ENCODE data around the gene PRDM16.

PRDM16 gene

GRCh38 chr1:3289502-3289901 is 220.5 kb downstream of the PRDM16 start:
- Histone ChIP-seq H3K9ac (ENCODE audit: low read depth, low read length) (no peak overlapping the region), H3K4me1 (ENCODE audit: insufficient read depth, low read length) (peaks cover 6% of the 10 kb centered on the region; the same call in 1 of the 2 replicates), H3K36me3 (ENCODE audit: insufficient read depth, low read length) (no peaks in the 10 kb centered on the region), H3K9me3 (ENCODE audit: insufficient read depth, low read depth, low read length) (no peaks in the 10 kb centered on the region), H3K27ac (ENCODE audit: low read depth, low read length) (no peak overlapping the region), H3K27me3 (ENCODE audit: insufficient read depth, low read length) (no peaks in the 10 kb centered on the region), H3K4me3 (ENCODE audit: low read length) (no peak overlapping the region)
- 94% methylated on average over 12 of the region's 12 CpGs for WGBS

- 92% methylated on average over 17 of the region's 17 CpGs for WGBS
- Histone ChIP-seq H3K9me3 (ENCODE audit: insufficient read depth, low read depth, low read length) (no peaks in the 10 kb centered on the region), H3K9ac (ENCODE audit: low read depth, low read length) (no peak overlapping the region), H3K4me1 (ENCODE audit: insufficient read depth, low read length) (peaks cover 6% of the 10 kb centered on the region; the same call in 1 of the 2 replicates), H3K27ac (ENCODE audit: low read depth, low read length) (no peak overlapping the region), H3K27me3 (ENCODE audit: insufficient read depth, low read length) (no peaks in the 10 kb centered on the region), H3K36me3 (ENCODE audit: insufficient read depth, low read length) (no peaks in the 10 kb centered on the region), H3K4me3 (ENCODE audit: low read length) (no peak overlapping the region)
Observed at GRCh38 chr1:3290438-3290837, 221.4 kb downstream of the PRDM16 start.

- no peaks in the 10 kb centered on the region for H3K36me3 ChIP-seq (ENCODE audit: insufficient read depth, low read length)
- H3K27me3 ChIP-seq (ENCODE audit: insufficient read depth, low read length), result no peaks in the 10 kb centered on the region
- WGBS, result 93% methylated on average over 15 of the region's 15 CpGs
- no peak overlapping the region for H3K4me3 ChIP-seq (ENCODE audit: low read length)
- H3K9me3 ChIP-seq (ENCODE audit: insufficient read depth, low read depth, low read length), result no peaks in the 10 kb centered on the region
- H3K27ac ChIP-seq (ENCODE audit: low read depth, low read length), result no peak overlapping the region
- H3K9ac ChIP-seq (ENCODE audit: low read depth, low read length), result no peak overlapping the region
- H3K4me1 ChIP-seq (ENCODE audit: insufficient read depth, low read length), result peaks cover under 1% of the 10 kb centered on the region; the same call in 1 of the 2 replicates
Observed at GRCh38 chr1:3290915-3291314, 221.9 kb downstream of the PRDM16 start.

GRCh38 chr1:3292051-3292722 is 223.2 kb downstream of the PRDM16 start:
- no peaks in the 10 kb centered on the region for H3K4me1 ChIP-seq (ENCODE audit: insufficient read depth, low read length)
- no peaks in the 10 kb centered on the region for H3K9me3 ChIP-seq (ENCODE audit: insufficient read depth, low read depth, low read length)
- H3K27ac ChIP-seq (ENCODE audit: low read depth, low read length), result no peak overlapping the region
- H3K36me3 ChIP-seq (ENCODE audit: insufficient read depth, low read length), result no peaks in the 10 kb centered on the region
- 95% methylated on average over 33 of the region's 33 CpGs for WGBS
- H3K27me3 ChIP-seq (ENCODE audit: insufficient read depth, low read length), result no peaks in the 10 kb centered on the region
- no peak overlapping the region for H3K4me3 ChIP-seq (ENCODE audit: low read length)
- H3K9ac ChIP-seq (ENCODE audit: low read depth, low read length), result no peak overlapping the region

- H3K27ac ChIP-seq (ENCODE audit: low read depth, low read length), result no peak overlapping the region
- H3K27me3 ChIP-seq (ENCODE audit: insufficient read depth, low read length), result no peaks in the 10 kb centered on the region
- H3K9ac ChIP-seq (ENCODE audit: low read depth, low read length), result no peak overlapping the region
- H3K9me3 ChIP-seq (ENCODE audit: insufficient read depth, low read depth, low read length), result no peaks in the 10 kb centered on the region
- no peaks in the 10 kb centered on the region for H3K36me3 ChIP-seq (ENCODE audit: insufficient read depth, low read length)
- no peak overlapping the region for H3K4me3 ChIP-seq (ENCODE audit: low read length)
- no peaks in the 10 kb centered on the region for H3K4me1 ChIP-seq (ENCODE audit: insufficient read depth, low read length)
- WGBS, result 93% methylated on average over 26 of the region's 26 CpGs
Observed at GRCh38 chr1:3292868-3293562, 224.0 kb downstream of the PRDM16 start.

GRCh38 chr1:3293563-3294080 is 224.6 kb downstream of the PRDM16 start:
- Histone ChIP-seq H3K27ac (ENCODE audit: low read depth, low read length) (no peak overlapping the region), H3K27me3 (ENCODE audit: insufficient read depth, low read length) (no peaks in the 10 kb centered on the region), H3K36me3 (ENCODE audit: insufficient read depth, low read length) (no peaks in the 10 kb centered on the region), H3K9me3 (ENCODE audit: insufficient read depth, low read depth, low read length) (no peaks in the 10 kb centered on the region), H3K4me3 (ENCODE audit: low read length) (no peak overlapping the region), H3K9ac (ENCODE audit: low read depth, low read length) (no peak overlapping the region), H3K4me1 (ENCODE audit: insufficient read depth, low read length) (no peaks in the 10 kb centered on the region)
- 94% methylated on average over 23 of the region's 23 CpGs for WGBS

GRCh38 chr1:3294450-3294849 is 225.4 kb downstream of the PRDM16 start:
- no peaks in the 10 kb centered on the region for H3K9me3 ChIP-seq (ENCODE audit: insufficient read depth, low read depth, low read length)
- H3K4me1 ChIP-seq (ENCODE audit: insufficient read depth, low read length), result no peaks in the 10 kb centered on the region
- no peak overlapping the region for H3K9ac ChIP-seq (ENCODE audit: low read depth, low read length)
- no peak overlapping the region for H3K27ac ChIP-seq (ENCODE audit: low read depth, low read length)
- no peak overlapping the region for H3K4me3 ChIP-seq (ENCODE audit: low read length)
- 93% methylated on average over 13 of the region's 13 CpGs for WGBS
- no peaks in the 10 kb centered on the region for H3K36me3 ChIP-seq (ENCODE audit: insufficient read depth, low read length)
- no peaks in the 10 kb centered on the region for H3K27me3 ChIP-seq (ENCODE audit: insufficient read depth, low read length)

- Histone ChIP-seq H3K9ac (ENCODE audit: low read depth, low read length) (no peak overlapping the region), H3K36me3 (ENCODE audit: insufficient read depth, low read length) (no peaks in the 10 kb centered on the region), H3K27me3 (ENCODE audit: insufficient read depth, low read length) (no peaks in the 10 kb centered on the region), H3K4me1 (ENCODE audit: insufficient read depth, low read length) (no peaks in the 10 kb centered on the region), H3K9me3 (ENCODE audit: insufficient read depth, low read depth, low read length) (no peaks in the 10 kb centered on the region), H3K4me3 (ENCODE audit: low read length) (no peak overlapping the region), H3K27ac (ENCODE audit: low read depth, low read length) (no peak overlapping the region)
- WGBS, result 95% methylated on average over 10 of the region's 12 CpGs
Observed at GRCh38 chr1:3295846-3296245, 226.8 kb downstream of the PRDM16 start.

GRCh38 chr1:3296326-3296725 is 227.3 kb downstream of the PRDM16 start:
- 92% methylated on average over 11 of the region's 11 CpGs for WGBS
- H3K36me3 ChIP-seq (ENCODE audit: insufficient read depth, low read length), result no peaks in the 10 kb centered on the region

GRCh38 chr1:3296826-3297225 is 227.8 kb downstream of the PRDM16 start:
- WGBS, result 96% methylated on average over 16 of the region's 16 CpGs
- no peak overlapping the region for H3K27ac ChIP-seq (ENCODE audit: low read depth, low read length)
- no peaks in the 10 kb centered on the region for H3K9me3 ChIP-seq (ENCODE audit: insufficient read depth, low read depth, low read length)
- H3K4me3 ChIP-seq (ENCODE audit: low read length), result no peak overlapping the region
- no peaks in the 10 kb centered on the region for H3K27me3 ChIP-seq (ENCODE audit: insufficient read depth, low read length)
- H3K36me3 ChIP-seq (ENCODE audit: insufficient read depth, low read length), result no peaks in the 10 kb centered on the region
- H3K9ac ChIP-seq (ENCODE audit: low read depth, low read length), result no peak overlapping the region
- H3K4me1 ChIP-seq (ENCODE audit: insufficient read depth, low read length), result no peaks in the 10 kb centered on the region

More at GRCh38 chr1:3296326-3296725, 227.3 kb downstream of the PRDM16 start:
- Histone ChIP-seq H3K27me3 (ENCODE audit: insufficient read depth, low read length) (no peaks in the 10 kb centered on the region), H3K9ac (ENCODE audit: low read depth, low read length) (no peak overlapping the region), H3K4me3 (ENCODE audit: low read length) (no peak overlapping the region), H3K9me3 (ENCODE audit: insufficient read depth, low read depth, low read length) (no peaks in the 10 kb centered on the region), H3K4me1 (ENCODE audit: insufficient read depth, low read length) (no peaks in the 10 kb centered on the region), H3K27ac (ENCODE audit: low read depth, low read length) (no peak overlapping the region)

- no peak overlapping the region for H3K4me3 ChIP-seq (ENCODE audit: low read length)
- H3K4me1 ChIP-seq (ENCODE audit: insufficient read depth, low read length), result no peaks in the 10 kb centered on the region
- no peak overlapping the region for H3K9ac ChIP-seq (ENCODE audit: low read depth, low read length)
- no peaks in the 10 kb centered on the region for H3K9me3 ChIP-seq (ENCODE audit: insufficient read depth, low read depth, low read length)
- H3K36me3 ChIP-seq (ENCODE audit: insufficient read depth, low read length), result no peaks in the 10 kb centered on the region
- no peak overlapping the region for H3K27ac ChIP-seq (ENCODE audit: low read depth, low read length)
- no peaks in the 10 kb centered on the region for H3K27me3 ChIP-seq (ENCODE audit: insufficient read depth, low read length)
- 90% methylated on average over 7 of the region's 7 CpGs for WGBS
Observed at GRCh38 chr1:3297756-3298155, 228.8 kb downstream of the PRDM16 start.

Data from HUES64 (cell line).